Ascending aorta (tissue), 2 donors: ENCODE data around the gene PARN. TPM values are rescaled to one million over a fixed set of nuclear protein-coding genes. Genes with fewer than 3 reads are reported as not detected.

Experiments used
- DNase-seq, 2 donors: peaks; one replicate each; pipeline ENCODE4 v3.0.0-alpha.2; 2019; ENCODE audit warnings: low spot score in 2 of 2
- H3K27ac ChIP-seq, 2 donors: fragments of 200-600 bp; sonication (generic); one replicate each; pipeline ENCODE4 v1.5.1; 2016 to 2017; ENCODE audit warnings: mild to moderate bottlenecking in 1 of 2
- H3K27me3 ChIP-seq: fragments of 200-600 bp; sonication (generic); one replicate; pipeline ENCODE4 v1.5.1; 2017
- H3K36me3 ChIP-seq, 2 donors: fragments of 200-600 bp; sonication (generic); one replicate each; pipeline ENCODE4 v1.5.1; 2016
- H3K4me1 ChIP-seq, 2 donors: fragments of 200-600 bp; sonication (generic); one replicate each; pipeline ENCODE4 v1.5.1; 2016 to 2017; ENCODE audit warnings: mild to moderate bottlenecking in 1 of 2
- H3K4me3 ChIP-seq, 2 donors: fragments of 200-600 bp; sonication (generic); one replicate each; pipeline ENCODE4 v1.5.1; 2016 to 2017; ENCODE audit warnings: mild to moderate bottlenecking in 1 of 2
- H3K9me3 ChIP-seq, 2 donors: fragments of 200-600 bp; sonication (generic); one replicate each; pipeline ENCODE4 v1.5.1; 2016
- CTCF ChIP-seq, 3 experiments: fragments of 200-600 bp in 2 of 3; fragments of 450-650 bp in 1 of 3; sonication (generic) in 2 of 3; IDR thresholded peaks; one replicate each; pipeline ENCODE4 v1.5.1; 2016 to 2019; ENCODE audit warnings: antibody characterized with exemption in 3 of 3, mild to moderate bottlenecking in 1 of 3, moderate library complexity in 1 of 3
- intact Hi-C: fragments of 100-400 bp; cut with DNase I; formaldehyde crosslinking; loops from one replicate; pipeline ENCODE4 v1.15.1; 2023
- total RNA-seq: library from RNA; depleted of rRNA; stranded (reverse); fragments of >200 nt; gene quantifications from one replicate; pipeline ENCODE4 v1.1.0, GENCODE V29; 2016

The PARN gene
- total RNA-seq, 1 donor from 2014 or later, result 3.8 TPM

GRCh38 chr16:14523632-14524031, 106.4 kb downstream of the PARN start:
- DNase-seq, result no peak
- Histone ChIP-seq H3K9me3 (no peaks in the 10 kb centered on the region), H3K27ac (no peak overlapping the region), H3K27me3 (no peaks in the 10 kb centered on the region), H3K4me1 (peaks cover 9 to 18% of the 10 kb centered on the region in 2 donors), H3K4me3 (no peak overlapping the region), H3K36me3 (no peaks in the 10 kb centered on the region)
- intact Hi-C loops, result loop anchor here (10.0 kb wide), 1 partner anchor 509 kb away; no protein-coding TSS in a partner anchor
- no peak for TF ChIP-seq CTCF (IDR thresholded peaks at IDR 0.05)

- DNase-seq, result no peak
- Histone ChIP-seq H3K9me3 (no peaks in the 10 kb centered on the region), H3K4me3 (no peak overlapping the region), H3K27ac (no peak overlapping the region), H3K27me3 (no peaks in the 10 kb centered on the region), H3K4me1 (peaks cover 4 to 10% of the 10 kb centered on the region in 2 donors), H3K36me3 (no peaks in the 10 kb centered on the region)
- intact Hi-C loops, result loop anchor here (10.0 kb wide), 1 partner anchor 508 kb away; no protein-coding TSS in a partner anchor
- no peak for TF ChIP-seq CTCF (IDR thresholded peaks at IDR 0.05)
Observed at GRCh38 chr16:14522671-14523070, 107.4 kb downstream of the PARN start.

GRCh38 chr16:14520753-14521152, 109.3 kb downstream of the PARN start:
- intact Hi-C loops, result loop anchor here (10.0 kb wide), 1 partner anchor 506 kb away; no protein-coding TSS in a partner anchor

GRCh38 chr16:14514967-14515366, 115.1 kb downstream of the PARN start:
- intact Hi-C loops, result no loop called here
- Histone ChIP-seq H3K27ac (no peak overlapping the region), H3K4me3 (no peak overlapping the region), H3K9me3 (no peaks in the 10 kb centered on the region), H3K27me3 (no peaks in the 10 kb centered on the region), H3K36me3 (no peaks in the 10 kb centered on the region), H3K4me1 (no peaks in the 10 kb centered on the region)
- DNase-seq, result no peak
- TF ChIP-seq CTCF (IDR thresholded peaks at IDR 0.05), result no peak

More at GRCh38 chr16:14520753-14521152, 109.3 kb downstream of the PARN start:
- Histone ChIP-seq H3K27ac (no peak overlapping the region), H3K27me3 (no peaks in the 10 kb centered on the region), H3K36me3 (no peaks in the 10 kb centered on the region), H3K4me1 (no peaks in the 10 kb centered on the region), H3K9me3 (no peaks in the 10 kb centered on the region), H3K4me3 (no peak overlapping the region)
- DNase-seq, result no peak
- no peak for TF ChIP-seq CTCF (IDR thresholded peaks at IDR 0.05)

GRCh38 chr16:14513389-14514107, 116.5 kb downstream of the PARN start:
- no peak for DNase-seq
- no peak overlapping the region for H3K27ac ChIP-seq
- intact Hi-C loops, result no loop called here
- H3K4me3 ChIP-seq, result no peak overlapping the region
- no peaks in the 10 kb centered on the region for H3K4me1 ChIP-seq
- no peak for TF ChIP-seq CTCF (IDR thresholded peaks at IDR 0.05)
- H3K36me3 ChIP-seq, result no peaks in the 10 kb centered on the region
- no peaks in the 10 kb centered on the region for H3K27me3 ChIP-seq
- no peaks in the 10 kb centered on the region for H3K9me3 ChIP-seq
